GM10266 (cell line): ENCODE data around the gene PI16.

ENCODE experiments used
- DNase-seq: peaks from one replicate; pipeline ENCODE4 v3.0.0; 2012; ENCODE audit errors: extremely low spot score
- CTCF ChIP-seq: IDR thresholded peaks from 2 replicates; pipeline ENCODE4 v1.5.1; 2012; ENCODE audit warnings: mild to moderate bottlenecking, low read depth; ENCODE audit not compliant: control insufficient read depth, insufficient read depth; ENCODE audit errors: missing control alignments

The PI16 gene

GRCh38 chr6:36929152-36929551 is 25.4 kb upstream of the PI16 start:
- no peak for DNase-seq
- no peak for TF ChIP-seq CTCF

- TF ChIP-seq CTCF, result no peak
- DNase-seq, result no peak
These were observed 24.9 kb upstream of the PI16 start for GRCh38 chr6:36929607-36930006.

DNA sequence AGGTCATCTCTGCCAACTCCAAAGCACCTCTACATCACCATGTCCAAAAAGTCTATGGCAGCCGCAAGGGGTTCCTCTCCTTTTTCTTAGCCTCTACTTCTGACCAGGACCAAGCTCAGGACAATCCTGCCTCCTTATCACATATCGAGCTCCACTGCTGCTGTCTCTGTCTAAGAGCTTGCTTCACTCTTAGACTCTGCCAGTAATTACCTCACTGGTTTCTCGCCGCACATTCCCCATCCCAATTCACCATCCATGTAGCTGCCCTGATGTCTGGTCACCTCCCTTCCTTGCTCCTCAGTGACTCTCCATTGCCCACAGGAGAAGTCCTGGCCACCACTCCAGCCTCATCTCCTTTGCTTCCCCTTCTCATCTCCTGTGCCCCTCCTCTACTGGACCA is 24.1 kb upstream of the PI16 start:
- no peak for DNase-seq
- TF ChIP-seq CTCF, result no peak

GRCh38 chr6:36933102-36933501 is 21.4 kb upstream of the PI16 start:
- DNase-seq, result no peak
- no peak for TF ChIP-seq CTCF

DNA sequence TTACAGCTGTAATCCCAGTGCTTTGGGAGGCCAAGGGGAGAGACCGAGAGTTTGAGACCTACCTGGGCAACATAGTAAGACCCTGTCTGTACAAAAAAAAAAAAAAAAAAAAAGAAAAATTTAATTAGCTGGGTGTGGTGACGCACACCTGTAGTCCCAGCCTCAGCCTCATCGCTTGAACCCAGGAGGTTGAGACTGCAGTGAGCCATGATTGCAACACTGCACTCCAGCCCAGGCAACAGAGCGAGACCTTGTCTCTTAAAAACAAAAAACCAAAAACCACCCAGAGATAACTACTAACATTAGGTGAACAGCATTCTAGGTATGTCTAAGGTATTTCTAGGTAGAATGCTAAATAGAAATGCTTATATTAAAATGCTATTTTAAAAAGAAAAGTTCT is 21.0 kb upstream of the PI16 start:
- no peak for TF ChIP-seq CTCF
- DNase-seq, result no peak

GRCh38 chr6:36934901-36935300 is 19.6 kb upstream of the PI16 start:
- no peak for TF ChIP-seq CTCF
- no peak for DNase-seq

- no peak for TF ChIP-seq CTCF
- no peak for DNase-seq
These were observed 17.7 kb upstream of the PI16 start for GRCh38 chr6:36936824-36937223.
